NCI-H446 (cell line): Measurements from ENCODE around the gene MFSD12.
"Not testable (repeated sequence)": the region's sequence is repeated elsewhere in the genome, so short reads cannot be mapped to it uniquely, and the experiment has no call there.

Experiments used
- DNase-seq, 2 experiments: peaks; one replicate each; lab custom pipeline; 2025; lab: John Stamatoyannopoulos, UW

The MFSD12 gene

GRCh38 chr19:3584036-3584802, 26.8 kb upstream of the MFSD12 start:
- not testable (repeated sequence) for DNase-seq

GRCh38 chr19:3581792-3582191, 24.4 kb upstream of the MFSD12 start:
- not testable (repeated sequence) for DNase-seq

DNA sequence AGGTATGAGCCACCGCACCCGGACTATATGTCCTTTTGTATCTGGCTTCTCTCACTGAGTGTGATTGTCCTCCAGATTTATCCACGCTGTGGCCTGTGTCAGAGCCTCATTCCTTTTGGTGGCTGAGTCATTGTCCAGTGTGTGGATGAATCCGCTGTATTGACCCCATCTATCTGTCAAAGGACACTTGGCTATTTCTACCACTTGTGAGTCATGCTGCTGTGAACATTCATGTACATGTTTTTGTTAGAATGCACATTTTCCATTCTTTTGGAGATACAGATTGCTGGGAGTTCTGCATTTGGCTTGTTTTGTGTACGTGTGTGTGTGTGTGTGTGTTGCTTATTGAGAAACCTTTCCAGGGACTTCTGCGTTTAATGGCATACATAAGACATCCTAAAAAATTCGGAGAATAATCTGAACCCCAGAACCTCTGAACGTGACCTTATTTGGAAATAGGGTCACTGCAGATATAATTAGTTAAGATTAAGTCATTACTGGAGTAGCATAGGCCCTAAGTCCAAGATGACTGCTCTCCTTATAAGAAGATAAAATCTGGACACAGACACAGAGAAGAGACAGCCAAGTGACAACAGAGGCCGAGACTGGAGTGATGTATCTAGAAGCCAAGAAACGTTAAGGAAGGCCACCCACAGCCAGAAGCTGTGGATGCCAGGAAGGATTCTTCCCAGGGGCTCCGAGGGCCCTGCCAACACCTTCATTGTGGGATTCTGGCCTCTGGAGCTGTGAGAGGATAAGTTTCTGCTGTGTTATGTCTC, 23.0 kb upstream of the MFSD12 start:
- DNase-seq, result no peak

DNA sequence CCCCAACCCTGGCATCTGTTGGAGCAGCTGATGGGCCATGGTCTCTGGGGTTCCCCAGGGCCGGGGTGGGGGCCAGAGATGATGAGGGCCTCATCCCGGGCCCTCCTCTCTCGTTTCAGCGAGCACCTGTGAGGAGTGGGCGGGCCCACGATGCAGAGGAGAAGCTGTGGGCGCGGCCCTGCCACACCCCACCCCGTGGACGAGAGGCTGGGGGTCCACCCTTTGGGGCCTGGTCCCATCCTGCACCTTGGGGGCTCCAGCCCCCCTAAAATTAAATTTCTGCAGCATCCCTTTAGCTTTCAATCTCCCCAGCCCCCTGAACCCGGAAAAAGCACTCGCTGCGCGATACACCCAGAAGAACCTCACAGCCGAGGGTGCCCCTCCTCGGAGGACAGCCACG, 21.0 kb upstream of the MFSD12 start:
- DNase-seq, result no peak

- no peak for DNase-seq
These were observed 20.4 kb upstream of the MFSD12 start for GRCh38 chr19:3577723-3578344.

- DNase-seq, result no peak
These were observed 19.5 kb upstream of the MFSD12 start for GRCh38 chr19:3576696-3577443.

- no peak for DNase-seq
These were observed 18.7 kb upstream of the MFSD12 start for GRCh38 chr19:3575949-3576673.

- DNase-seq, result no peak
These were observed 17.9 kb upstream of the MFSD12 start for GRCh38 chr19:3575260-3575741.

DNA sequence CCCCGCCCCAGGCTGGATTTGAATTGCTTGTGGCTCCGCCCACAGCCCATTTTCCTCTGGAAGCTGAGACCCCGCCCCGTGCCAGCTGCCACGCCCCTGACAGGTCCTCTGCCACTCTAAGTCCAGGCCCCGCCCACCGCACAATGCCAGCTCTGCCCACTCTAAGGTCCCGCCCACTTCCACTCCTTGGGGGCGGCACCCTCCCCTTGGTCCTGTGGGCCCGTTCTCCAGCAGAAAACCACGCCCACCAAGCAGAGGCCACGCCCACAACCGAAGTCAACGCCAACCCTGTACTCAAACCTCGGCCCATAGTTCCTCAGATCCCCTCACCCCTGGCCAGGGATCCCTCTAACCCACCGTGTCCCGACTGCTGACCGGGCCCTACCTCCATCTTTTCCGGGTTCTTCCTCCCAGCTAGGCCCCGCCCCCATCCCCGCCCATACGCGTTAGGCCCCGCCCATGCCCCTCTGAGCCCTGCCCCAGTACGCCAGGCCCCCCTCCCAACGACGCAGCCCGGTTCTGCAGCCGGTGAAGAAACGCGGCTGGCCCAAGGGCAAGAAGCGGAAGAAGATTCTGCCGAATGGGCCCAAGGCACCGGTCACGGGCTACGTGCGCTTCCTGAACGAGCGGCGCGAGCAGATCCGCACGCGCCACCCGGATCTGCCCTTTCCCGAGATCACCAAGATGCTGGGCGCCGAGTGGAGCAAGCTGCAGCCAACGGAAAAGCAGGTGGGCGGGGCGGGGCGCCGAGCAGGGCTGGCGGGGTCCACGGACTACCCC, 16.7 kb upstream of the MFSD12 start:
- DNase-seq, result peak; percentile 94 to 97

DNA sequence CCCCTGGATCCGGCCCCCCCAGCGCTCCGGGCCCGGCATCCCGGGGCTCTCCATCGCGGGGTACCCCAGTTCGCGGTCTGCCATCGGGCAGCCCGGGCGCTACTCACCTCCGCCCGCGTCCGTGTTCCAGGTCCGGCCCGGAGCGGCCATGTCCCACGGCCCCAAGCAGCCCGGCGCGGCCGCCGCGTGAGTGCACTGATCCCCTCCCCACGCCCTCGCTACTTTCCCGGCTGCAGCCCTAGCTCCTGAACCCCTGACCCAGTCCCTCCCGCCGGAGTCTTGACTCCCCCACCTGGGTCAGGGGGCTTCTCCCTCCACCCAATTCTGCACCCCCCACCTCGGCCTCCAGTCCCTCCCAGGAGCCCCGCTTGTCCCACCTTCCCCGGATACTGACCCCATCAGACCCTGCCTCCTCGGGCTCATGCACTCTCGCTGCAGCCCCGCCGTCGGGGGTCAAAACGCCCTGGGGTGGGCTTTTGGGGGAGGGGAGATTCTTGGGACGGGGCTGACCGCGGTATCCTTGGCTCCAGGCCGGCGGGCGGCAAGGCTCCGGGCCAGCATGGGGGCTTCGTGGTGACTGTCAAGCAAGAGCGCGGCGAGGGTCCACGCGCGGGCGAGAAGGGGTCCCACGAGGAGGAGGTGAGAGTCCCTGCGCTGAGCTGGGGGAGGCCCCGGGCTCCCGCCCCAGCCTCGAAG, 15.9 kb upstream of the MFSD12 start:
- peak in 1 of 2 experiments; percentile 49 for DNase-seq

DNA sequence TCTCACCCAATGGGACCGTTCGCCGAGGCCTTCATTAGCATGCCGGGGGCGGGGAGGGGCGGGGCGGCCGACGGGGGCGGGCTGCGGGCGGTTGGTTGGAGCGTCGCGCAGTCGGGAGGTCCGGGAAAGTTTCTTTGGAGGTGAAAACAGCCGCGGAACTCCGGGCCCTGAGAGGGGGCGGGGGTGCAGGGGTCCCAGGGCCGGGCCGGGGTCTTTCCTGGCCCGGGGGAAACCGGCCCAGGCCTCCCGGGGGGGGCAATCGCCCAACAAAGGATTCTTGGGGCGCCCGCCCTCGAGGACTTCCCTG, 15.4 kb upstream of the MFSD12 start, which contains the start of gene HMG20B:
Gene HMG20B, plus strand, starts transcription at position 90 of the 307 bp plus-strand sequence. CDS start 366 bp downstream, outside the sequence.
- DNase-seq, result no peak

DNA sequence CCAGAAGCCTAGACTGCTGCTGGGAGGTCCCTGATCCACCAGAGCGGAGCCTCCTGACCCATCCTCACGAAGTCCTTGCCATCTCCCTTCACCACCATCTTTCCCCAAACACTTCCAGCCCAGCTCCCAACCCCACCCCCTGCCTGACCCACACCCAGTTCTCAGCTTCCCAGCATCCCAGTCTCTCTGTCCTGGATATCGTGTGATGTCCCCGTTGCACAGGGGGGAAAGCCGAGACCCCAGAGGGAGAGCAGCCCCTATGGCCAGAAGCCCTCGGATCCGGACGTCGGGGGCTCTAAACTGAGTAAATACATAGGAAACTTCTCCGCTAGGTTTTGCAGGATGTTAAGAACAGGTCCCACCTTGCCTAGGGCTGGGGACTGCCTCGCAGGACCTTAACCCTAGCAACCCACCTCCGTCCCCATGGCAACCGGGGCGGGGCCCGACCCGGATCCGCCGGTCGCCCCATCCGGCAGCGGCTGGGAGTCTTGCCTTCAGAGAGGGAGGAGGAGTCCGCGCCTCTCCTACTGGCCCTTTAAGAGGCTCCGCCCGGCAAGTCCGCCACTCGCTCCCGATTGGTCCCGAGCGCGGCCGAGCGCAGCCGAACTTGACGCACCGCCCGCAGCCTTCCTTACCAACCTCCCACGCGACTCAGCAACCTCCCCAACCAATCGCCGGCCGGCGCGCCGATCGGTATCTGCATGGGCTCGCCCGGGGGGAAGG, 14.9 kb upstream of the MFSD12 start:
- peak; percentile 98 to 100 for DNase-seq

- DNase-seq, result no peak
These were observed 13.2 kb upstream of the MFSD12 start for GRCh38 chr19:3570606-3571011.

- not testable (repeated sequence) for DNase-seq
These were observed 12.7 kb upstream of the MFSD12 start for GRCh38 chr19:3570042-3570441.

- DNase-seq, result no peak
These were observed 7.8 kb upstream of the MFSD12 start for GRCh38 chr19:3565139-3565538.

- no peak for DNase-seq
These were observed 6.5 kb upstream of the MFSD12 start for GRCh38 chr19:3563709-3564524.

DNA sequence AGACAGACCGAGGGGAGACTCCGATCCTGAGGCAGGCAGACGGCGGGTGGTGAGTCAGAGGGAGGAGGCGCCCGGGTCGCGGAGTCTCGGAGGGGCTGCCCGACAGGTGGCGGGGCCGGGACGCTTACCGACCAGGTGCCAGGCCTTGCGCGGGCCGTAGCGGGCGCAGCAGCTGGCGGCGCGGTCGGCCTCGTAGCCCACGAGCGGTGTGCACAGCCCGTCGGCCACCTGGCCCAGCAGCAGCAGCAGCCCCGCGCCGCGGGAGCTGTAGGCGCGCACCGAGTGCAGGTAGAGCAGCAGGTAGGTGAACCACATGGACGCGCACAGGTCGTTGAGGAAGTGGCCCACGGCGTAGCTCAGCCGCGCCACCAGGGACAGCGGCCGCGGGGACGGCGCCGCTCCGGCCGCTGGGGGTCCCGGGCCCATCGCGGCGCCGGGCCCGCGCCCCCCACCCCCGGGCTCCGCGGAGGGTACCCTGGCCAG, 367 bp downstream of the MFSD12 start:
- no peak for DNase-seq

GRCh38 chr19:3556423-3556977, 886 bp downstream of the MFSD12 start:
- DNase-seq, result no peak
